ENCODE data around the gene MBNL2. TPM values are rescaled to one million over a fixed set of nuclear protein-coding genes. Genes with fewer than 3 reads are reported as not detected.
A peak's percentile ranks its signal among the peaks of the same experiment; 100 is the strongest.

MBNL2 gene
- total RNA-seq, 1 donor from 2014 or later = 46.6 TPM

DNA sequence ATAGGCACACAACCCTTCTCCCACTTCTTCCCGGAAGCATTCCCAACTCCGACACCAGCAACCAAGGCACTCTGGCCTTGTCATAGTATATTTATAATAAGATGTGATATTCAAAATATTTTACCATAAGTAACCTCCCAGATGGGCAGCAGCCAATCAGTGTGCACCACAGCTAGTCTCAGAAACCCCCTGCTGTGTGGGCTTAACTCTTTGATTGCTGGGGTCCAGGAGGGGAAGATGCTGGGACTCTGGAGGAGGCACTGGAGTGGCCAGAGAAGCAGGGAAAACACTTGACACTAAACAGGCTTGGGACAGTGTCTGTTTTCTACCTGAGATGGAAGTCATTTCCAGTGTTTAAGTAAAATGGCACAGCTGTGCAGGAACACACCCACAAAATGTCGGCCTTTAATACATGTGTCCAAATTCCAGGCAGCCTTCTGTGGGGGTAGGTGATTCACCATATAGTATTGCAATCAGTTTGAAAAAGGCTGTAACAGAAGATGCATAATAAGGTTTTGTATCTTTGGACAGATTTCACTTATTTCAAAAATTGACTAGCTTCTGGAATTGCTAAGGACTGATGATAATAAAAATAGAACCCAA, 100.7 kb downstream of the MBNL2 start:
- DNase-seq (ENCODE audit: low read depth in 2 of 2) = no peak

DNA sequence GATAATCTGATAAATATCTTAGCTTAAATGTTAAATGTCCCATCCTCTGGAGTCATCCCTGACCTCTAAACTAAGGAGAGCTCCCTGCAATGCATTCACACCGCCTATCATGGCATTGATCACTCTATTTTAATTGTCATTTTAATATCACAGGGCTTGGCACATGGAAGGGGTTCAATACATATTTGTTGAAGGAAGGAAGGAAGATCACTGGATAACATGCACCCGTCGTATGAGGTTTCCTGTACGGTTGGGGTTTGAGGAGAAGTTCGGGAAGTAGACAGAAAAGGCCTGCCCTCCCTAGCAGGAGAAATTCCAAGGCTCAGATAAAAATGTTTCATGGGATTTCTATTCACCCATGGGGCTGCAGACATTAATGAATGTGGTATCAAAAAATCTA, 102.0 kb downstream of the MBNL2 start:
- DNase-seq (ENCODE audit: low read depth in 2 of 2) = no peak

DNA sequence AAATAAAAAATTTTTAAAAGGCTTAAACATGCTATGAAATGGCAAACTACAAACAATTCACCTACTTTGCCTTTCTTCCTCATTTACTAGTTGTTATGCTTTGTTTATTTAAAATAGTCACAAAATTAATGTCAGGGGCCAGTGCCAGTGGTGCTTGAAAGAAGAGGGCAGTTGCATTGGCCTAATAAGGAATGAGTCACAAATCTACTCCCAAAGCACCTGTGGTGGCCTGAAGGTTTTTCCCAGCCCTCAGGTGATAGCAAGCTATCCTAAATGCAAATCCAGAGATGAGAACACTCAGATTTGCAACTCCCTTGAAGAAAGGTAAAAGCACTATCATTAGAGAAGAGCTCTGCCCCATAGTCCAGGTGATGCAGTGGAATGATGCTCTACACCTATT, 103.6 kb downstream of the MBNL2 start:
- no peak for DNase-seq (ENCODE audit: low read depth in 2 of 2)

DNA sequence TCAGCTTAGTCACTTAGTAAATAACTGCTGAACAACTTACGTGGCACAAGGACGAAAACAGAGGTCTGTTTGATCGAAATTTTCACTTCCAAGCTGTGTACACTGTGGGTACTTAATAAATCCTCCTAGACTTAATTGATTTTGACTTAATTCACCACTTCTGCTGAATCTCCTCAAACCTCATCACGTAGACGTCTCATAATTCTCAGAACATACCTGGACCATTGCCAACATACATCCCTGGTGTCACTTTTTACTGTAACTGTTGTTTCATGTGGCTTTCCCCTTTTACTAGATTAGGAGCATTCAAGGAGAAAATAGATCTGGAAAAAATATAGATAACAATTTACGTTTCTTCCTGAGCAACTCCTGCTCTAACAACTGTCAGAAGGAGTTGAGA, 105.0 kb downstream of the MBNL2 start:
- DNase-seq (ENCODE audit: low read depth in 2 of 2) = no peak

DNA sequence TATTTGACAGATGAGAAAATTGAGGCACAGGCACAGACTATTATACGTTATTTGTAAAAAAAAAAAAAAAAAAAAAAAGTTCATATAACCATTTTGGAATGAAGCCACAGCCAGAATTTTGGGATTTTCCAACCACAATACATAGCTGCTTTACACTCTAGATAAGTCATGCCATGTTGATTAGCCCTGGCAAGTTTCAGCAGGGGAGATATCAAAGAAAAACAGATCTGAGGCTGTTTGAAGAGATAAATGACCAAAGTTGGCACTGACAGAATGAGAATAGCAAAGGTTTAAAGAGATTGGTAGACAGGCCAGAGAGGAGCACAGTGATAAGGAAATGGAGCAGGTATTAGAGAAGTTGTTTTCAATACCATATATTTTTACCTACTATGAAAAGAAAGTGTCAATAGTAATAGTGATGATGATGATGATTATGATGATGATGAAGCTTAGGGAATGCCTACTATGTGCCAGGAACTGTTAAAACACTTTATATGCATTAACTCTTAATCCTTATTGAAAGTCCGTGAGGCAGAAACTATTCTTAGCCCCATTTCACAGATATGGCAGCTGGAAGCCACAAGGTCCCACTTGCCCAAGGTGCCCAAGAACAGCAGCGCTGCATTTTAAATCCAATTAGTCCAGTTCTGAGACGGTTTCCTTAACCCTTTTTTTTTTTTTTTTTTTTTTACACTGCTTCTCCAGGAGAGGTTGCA, 105.5 kb downstream of the MBNL2 start:
- peak in 1 of 2 donors; percentile 81 for DNase-seq (ENCODE audit: low read depth in 2 of 2)

DNA sequence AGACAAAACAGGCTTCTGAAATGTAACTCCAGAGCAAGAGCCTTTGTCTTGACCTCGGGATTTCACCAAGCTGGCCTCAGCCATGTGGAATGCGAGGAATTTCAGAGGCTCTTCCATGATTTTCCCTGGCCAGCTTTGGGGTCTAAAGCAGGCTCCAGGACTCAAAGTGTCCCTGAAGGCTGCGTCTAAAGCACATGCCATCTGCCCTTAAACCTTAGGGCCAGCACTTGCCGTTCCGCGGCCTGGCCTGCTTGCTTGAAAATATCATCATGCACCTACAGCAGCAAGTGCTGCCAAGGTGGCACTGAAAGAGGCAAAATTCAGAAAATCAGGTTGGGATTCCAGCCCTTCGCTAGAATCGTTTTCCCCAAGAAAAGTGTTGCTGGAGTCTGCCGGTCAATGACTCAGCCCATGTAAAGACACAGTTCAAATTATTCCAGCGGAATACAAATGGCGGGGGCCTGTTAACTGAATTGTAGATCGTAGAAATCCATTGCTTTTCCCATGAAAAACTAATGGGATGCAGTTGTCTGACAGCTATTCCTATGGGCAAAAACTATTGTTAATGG, 106.2 kb downstream of the MBNL2 start:
- peak in 1 of 2 donors; percentile 66 for DNase-seq (ENCODE audit: low read depth in 2 of 2)

DNA sequence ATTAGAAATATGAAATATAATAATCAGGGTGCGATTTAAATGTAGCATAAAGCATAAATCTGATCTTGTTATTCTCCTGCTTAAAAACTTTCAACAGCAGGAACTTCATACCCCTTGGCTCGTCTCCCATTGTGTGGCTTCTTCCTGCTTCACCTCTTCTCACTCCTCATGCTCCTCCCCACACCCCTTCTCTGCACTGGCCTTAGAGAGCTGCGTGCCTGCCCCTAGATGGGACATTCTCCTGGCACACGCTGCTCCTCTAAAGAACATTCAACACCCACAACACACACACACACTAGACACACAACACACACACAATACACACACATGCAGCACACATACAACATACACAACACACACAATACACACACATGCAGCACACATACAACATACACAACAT, 107.2 kb downstream of the MBNL2 start:
- DNase-seq (ENCODE audit: low read depth in 2 of 2) = peak; percentile 56 to 57

DNA sequence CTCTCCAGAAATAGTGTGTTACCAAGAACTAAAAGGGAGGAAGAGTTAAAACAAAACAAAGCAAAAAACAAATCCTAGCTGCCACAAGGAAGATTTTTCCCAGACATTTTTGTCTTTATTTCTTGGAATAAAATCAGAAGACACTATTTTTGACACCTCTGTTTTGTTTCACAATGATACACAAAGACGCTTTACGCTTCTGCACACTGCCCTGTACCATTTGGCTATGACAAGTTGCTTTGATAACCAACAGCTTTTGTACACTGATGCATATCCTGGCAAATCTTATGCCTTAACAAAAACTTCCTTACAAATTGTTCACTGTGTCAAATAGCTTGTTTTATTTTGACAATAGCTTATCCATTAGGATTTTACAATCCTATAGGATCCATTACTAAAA, 108.3 kb downstream of the MBNL2 start:
- DNase-seq (ENCODE audit: low read depth in 2 of 2) = no peak

DNA sequence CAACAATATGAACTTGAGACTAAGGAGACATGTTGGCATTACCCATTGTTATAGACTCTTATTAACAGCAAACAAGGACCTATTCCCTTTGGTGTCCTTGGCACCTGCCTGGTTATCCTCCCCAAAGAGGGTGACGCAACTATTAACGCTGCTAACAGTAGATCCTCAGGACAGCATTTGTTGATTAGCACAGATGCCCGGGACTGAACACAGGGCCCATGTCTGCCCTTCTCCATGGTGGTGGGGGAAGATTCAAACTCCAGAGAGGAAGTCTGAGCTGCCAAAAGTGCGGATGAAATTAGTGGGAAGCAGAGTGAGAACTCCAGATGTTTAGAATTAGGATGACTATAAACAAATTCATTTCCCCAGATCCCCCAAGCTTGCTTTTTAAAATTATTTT, 110.6 kb downstream of the MBNL2 start:
- DNase-seq (ENCODE audit: low read depth in 2 of 2) = no peak

DNA sequence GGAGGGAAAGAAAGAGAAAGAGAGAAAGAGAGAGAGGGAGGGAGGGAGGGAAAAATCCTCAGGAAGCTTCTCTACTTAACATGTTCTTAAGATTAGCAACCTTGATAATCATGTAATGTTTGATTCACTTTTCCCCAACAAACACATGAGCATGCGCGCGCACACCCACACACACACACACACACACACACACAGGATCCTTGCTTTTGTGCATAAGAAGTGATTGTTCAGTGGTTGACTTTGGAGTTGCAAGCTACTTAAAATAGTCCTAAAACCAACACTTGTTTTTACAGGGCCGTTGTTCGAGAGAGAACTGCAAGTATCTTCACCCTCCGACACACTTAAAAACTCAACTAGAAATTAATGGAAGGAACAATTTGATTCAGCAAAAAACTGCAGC, 111.8 kb downstream of the MBNL2 start:
- DNase-seq (ENCODE audit: low read depth in 2 of 2) = no peak

DNA sequence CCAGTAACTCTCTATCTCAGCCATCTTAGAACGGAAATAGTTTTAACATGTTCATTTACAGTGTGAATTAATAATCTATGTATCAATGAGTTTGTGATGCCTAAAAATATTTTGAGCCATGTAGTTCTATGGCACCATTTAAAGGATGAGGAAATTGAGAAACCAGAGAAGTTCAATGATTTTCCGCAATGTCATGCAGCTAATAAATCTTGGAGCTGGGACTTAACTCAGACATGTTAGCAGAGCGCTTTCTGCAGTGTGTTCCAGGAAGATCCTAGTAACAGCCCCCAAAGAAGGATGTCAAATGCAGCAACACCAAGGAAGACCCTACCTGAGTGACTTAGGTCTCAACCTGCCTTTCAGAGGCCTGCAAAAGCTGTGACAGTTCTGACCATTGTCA, 112.6 kb downstream of the MBNL2 start:
- no peak for DNase-seq (ENCODE audit: low read depth in 2 of 2)

DNA sequence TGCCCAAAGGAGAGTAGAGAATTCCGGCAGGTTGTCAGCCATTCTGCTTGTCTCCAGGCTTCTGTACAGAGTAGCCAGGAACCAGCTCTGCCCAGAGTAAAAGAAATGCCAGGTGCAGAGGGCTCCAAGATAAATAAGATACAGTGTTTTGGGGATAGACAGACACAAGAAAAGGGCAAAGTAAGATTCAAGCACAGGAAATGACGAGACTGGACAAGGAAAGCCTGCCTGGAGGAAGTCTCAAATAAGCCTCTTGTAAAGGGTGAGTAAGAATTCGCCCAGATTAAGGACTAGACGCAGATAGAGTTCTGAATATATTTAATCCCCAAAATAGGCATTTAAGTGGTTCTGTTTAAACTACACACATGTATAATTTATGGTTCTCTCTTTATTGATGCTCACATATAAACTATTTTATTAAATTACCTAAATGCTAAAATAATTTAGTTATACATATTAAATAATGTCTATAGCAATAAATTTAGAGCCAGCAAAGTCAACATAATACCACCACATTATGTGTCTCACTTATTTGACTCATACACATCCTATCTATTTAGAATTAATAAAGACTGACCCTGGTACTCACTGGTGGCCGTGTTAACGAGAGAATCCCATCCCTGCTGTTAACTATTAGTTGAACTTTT, 113.5 kb downstream of the MBNL2 start:
- DNase-seq (ENCODE audit: low read depth in 2 of 2) = peak in 1 of 2 donors; percentile 68

DNA sequence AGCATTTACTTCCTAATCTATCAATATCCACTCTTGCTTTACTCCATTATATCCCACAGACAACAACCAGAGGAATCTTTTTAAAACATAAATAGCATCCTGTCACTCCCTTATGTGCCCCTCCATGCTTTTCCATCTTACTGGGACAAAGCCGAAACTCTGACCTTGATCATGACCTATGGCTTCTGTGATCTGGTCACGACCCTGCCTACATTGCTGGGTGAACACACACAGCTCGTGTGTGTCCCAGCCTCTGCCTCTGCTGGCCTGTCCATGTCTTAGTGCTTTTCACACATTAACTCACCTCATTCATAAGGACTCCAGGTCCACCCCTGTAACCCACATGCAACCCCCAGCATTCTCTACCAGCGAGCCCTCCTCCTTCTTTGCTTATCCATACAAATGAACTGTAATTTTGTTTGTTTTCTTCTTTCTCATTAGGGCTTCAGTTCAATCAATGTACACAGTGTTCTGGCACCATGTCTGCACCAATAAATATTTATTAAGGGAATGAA, 115.9 kb downstream of the MBNL2 start:
- DNase-seq (ENCODE audit: low read depth in 2 of 2) = no peak

DNA sequence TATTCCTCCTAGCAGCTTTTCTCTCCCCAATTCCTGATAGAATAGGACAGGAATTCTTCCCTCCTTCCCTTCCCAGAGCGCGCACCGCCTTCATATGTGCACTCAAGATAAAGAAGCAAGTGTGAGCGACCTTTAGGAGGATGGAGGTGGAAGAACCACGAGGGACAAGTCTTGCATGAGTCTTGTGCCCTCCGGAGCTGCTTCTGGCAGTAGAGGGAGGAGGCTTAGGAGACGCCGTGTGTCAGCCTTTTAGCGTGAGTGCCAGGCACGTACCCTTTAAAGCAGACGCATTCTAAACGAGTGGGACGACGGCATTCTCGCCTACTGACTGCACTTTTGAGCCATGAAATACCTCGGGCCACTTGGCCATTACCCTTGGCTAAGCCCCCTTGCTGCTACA, 116.4 kb downstream of the MBNL2 start:
- DNase-seq (ENCODE audit: low read depth in 2 of 2) = no peak

DNA sequence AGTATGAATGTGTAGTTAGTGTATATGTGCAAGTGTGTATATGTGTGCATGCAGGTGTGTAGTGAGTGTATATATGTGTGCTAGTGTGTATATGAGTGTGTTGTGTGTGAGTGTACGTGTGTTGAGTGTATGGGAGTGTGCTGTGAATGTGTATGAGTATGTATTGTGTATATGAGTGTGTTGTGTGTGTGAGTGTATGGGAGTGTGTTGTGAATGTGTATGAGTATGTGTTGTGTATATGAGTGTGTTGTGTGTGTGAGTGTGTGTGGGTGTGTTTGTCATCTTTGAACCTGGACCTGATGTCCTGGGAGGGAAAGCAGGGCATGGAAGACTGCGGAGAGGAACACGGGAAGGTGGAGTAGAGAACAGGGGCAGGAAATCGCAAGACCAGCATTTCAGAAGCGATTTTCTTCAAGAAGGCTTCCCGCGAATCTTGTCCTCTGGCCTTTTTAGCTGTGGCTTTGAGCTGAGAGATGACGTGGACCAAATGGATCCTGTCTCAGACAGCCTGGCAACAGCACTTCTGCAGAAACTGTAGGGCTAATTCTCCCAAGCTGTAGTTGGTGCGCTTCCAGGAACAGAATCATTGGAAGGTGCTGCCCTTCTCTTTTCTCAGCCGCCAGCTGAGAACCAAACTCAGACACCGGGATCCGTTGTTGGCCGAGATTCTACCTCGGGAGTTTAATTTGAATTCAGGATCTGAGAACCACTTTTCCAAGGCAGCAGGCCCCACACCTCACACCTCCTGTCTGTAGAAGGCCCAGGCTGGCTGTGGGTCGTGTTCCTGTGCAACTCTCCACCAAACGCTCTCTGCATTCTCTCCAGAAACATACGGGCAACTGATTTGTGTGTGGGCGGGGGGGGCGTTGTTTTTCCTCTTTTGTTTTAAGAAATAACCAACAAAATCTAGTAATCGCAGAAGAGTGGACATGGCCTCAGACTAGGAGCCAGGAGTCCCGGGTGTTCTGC, 117.2 kb downstream of the MBNL2 start:
- DNase-seq (ENCODE audit: low read depth in 2 of 2) = peak in 1 of 2 donors; percentile 67

DNA sequence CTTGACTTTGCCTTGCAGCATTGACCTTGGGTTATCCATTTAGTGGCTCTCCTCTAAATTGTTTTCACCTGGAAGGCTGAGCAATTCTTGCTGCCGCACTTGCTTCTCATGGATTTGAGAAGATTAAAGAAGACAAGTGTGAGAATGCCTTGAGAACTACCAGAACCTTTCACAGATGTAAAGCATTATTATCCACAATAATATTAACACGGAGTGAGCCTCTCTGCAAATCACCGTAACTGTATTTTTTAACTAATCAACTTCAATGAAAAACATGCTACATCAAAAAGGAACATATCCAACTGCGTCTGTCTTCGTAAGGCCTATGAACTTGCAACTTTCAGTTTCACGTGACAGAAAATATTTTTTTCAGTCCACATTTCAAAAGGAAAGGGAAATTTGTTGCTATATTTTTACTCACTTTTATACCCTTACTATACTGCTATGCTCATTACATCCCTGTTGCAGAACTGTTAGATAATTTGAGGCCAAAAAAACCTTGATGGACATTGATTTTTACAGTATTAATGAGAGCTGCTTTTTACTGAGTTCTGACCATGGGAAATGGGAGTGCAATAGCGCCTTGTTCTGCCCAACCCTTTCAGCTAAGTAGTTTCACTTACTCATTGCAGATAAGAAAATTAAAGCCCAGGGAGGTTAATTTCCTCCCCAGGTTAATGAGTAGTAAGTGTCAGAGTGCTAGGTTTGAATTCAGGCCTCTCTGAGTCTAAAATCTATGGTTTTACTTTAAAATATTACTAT, 118.0 kb downstream of the MBNL2 start:
- no peak for DNase-seq (ENCODE audit: low read depth in 2 of 2)

DNA sequence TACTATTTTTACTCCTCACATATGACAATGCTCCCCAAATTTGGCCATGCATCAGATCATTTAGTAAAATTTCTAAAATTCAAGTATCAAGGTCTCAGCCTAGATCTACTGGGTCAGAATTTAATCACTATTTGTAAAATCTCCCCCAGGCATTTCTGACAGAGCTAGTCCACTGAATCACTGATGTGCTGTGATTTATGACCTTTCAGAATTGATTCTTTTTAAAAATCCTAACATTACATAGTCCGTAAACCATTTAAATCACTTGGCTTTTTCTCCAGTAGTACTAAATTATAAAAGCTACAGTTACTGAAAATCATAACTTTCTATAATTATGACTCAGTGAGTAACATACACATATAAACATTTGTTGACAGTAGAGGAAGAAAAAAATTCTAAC, 119.0 kb downstream of the MBNL2 start:
- no peak for DNase-seq (ENCODE audit: low read depth in 2 of 2)

DNA sequence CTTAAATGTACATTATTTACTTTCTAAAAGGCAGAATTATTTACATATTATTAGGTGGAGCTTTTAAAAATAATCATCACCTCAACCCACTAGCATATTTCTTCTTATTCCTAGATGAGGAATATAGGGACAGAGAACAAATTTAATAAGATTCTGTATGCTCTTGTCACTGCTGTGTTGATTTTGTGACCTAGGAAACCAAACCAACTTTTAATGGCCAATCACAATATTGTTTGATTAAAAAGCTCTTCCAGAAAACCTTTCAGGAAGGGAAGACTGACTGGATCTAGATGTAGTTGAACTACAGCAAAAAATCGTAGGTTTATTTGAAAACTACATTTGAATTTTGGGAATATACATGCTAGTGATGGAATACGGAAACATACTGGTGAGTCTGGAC, 120.0 kb downstream of the MBNL2 start:
- DNase-seq (ENCODE audit: low read depth in 2 of 2) = peak; percentile 25 to 69

DNA sequence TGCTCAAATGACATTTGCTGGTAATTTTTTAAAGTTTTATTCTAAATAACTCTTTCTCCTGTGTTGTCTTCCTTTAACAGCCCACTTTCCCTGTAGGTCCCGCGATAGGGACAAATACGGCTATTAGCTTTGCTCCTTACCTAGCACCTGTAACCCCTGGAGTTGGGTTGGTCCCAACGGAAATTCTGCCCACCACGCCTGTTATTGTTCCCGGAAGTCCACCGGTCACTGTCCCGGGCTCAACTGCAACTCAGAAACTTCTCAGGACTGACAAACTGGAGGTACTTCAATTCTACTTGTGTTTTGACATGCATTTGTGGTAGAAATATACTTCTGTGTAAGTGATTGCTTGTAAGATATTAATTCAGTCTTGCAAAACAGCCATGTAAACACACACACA, 120.8 kb downstream of the MBNL2 start:
- DNase-seq (ENCODE audit: low read depth in 2 of 2) = peak in 1 of 2 donors; percentile 36
